GM12891 (cell line): ENCODE data around the gene BLOC1S1.

ENCODE experiments used
- DNase-seq: peaks from one replicate; pipeline ENCODE4 v3.0.0; 2011; ENCODE audit warnings: low spot score; ENCODE audit not compliant: insufficient read length
- FAIRE-seq: peaks from 2 replicates; lab custom pipeline; 2011; peaks lifted over from hg19 to GRCh38; lab: Jason Lieb, UNC
- PAX5 ChIP-seq: IDR thresholded peaks from 2 replicates; pipeline ENCODE4 v1.6.1; 2011; ENCODE audit warnings: low read length, moderate library complexity, mild to moderate bottlenecking; ENCODE audit not compliant: insufficient read depth, severe bottlenecking
- POLR2A ChIP-seq: IDR thresholded peaks from 2 replicates; pipeline ENCODE4 v1.6.1; 2011; ENCODE audit warnings: low read depth, low read length, control low read depth
- POLR2AphosphoS5 ChIP-seq: IDR thresholded peaks from 2 replicates; pipeline ENCODE4 v1.6.1; 2011; ENCODE audit warnings: low read depth, low read length, control low read depth
- POU2F2 ChIP-seq: IDR thresholded peaks from 2 replicates; pipeline ENCODE4 v1.6.1; 2011; ENCODE audit warnings: low read depth, mild to moderate bottlenecking, control low read depth, low read length, moderate library complexity
- SPI1 ChIP-seq: IDR thresholded peaks from 2 replicates; pipeline ENCODE4 v1.6.1; 2011; ENCODE audit warnings: low read depth, low read length, control low read depth
- TAF1 ChIP-seq: IDR thresholded peaks from 2 replicates; pipeline ENCODE4 v1.6.1; 2011; ENCODE audit warnings: low read depth, low read length, control low read depth

BLOC1S1 gene

GRCh38 chr12:55707841-55708694, 7.8 kb upstream of the BLOC1S1 start, which contains the start of gene ITGA7:
TSS of gene ITGA7 (minus strand) at chr12:55707904. CDS start at chr12:55707682, 222 bp downstream.
- FAIRE-seq: peak; percentile 13
- no peak for TF ChIP-seq POU2F2
- no peak for TF ChIP-seq SPI1
- TF ChIP-seq POLR2A: no peak
- no peak for TF ChIP-seq PAX5
- no peak for TF ChIP-seq POLR2AphosphoS5
- TF ChIP-seq TAF1: no peak
- DNase-seq: peak; percentile 75

DNA sequence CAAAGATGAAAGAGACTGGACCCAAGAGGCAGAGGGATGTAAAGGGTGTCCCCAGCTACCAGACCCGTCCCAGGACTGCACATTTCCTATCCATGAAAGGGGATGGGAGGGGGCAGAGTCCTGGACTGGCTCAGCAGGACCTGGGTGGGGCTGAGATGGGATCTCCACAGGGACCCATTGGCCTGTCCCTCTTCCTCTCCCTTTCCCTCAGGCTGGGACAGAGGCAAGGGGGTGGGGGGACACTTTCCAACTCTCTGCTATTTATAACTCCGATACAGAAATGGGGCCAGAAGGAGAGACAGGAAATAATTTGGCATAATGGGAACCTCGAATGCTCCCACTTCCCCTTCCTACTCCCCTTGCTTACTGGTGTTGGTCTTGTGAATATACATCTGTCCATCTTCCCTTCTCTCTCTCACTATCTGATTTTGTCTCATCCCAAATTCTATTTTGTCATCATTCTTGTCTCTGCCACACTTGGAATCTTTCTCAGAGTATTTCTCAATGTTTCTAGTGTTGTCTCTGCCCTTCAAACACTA, 7.1 kb upstream of the BLOC1S1 start:
- no peak for FAIRE-seq
- TF ChIP-seq POU2F2 (no peak), POLR2A (no peak), POLR2AphosphoS5 (no peak), PAX5 (no peak), TAF1 (no peak), SPI1 (peak; percentile 67)
- DNase-seq: no peak

DNA sequence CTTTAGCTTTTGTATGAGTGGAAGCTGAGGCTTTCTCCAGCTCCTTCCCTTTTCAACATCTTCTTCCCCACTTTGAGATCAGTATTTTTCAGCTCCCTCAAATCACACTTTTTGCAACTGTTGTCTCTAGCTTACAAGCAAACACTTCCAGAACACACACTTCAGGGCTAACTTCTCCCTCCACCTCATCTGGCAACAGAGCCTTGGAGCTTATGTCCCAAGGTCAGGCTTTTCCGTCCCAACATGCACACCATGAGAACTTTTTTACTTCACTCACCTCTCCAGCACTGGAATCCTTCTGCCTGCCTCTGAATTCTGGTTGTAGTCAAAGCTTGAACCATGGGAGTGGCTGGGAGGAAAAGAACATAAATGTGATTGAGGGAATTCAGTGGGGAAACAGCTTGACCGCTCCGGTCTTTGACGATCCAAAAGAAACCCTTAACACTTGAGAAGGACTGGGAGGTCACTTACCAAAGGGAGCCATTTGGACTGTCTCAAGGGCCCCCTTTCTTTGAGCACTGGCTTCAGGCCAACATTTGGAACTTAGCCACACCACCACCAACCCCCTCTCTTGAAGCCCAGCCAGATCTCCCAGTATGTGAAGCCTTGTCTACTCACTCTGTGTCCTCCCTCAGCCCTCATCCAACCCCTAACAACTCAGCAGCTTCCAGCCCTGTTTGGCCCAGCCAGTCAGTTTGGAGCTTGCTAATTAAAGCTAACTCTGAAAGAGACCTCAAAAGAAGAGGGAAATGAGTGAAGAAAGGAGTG, 3.9 kb upstream of the BLOC1S1 start:
- DNase-seq (no peak), FAIRE-seq (no peak)
- TF ChIP-seq POLR2AphosphoS5 (no peak), PAX5 (no peak), POU2F2 (no peak), TAF1 (no peak), SPI1 (no peak), POLR2A (no peak)

DNA sequence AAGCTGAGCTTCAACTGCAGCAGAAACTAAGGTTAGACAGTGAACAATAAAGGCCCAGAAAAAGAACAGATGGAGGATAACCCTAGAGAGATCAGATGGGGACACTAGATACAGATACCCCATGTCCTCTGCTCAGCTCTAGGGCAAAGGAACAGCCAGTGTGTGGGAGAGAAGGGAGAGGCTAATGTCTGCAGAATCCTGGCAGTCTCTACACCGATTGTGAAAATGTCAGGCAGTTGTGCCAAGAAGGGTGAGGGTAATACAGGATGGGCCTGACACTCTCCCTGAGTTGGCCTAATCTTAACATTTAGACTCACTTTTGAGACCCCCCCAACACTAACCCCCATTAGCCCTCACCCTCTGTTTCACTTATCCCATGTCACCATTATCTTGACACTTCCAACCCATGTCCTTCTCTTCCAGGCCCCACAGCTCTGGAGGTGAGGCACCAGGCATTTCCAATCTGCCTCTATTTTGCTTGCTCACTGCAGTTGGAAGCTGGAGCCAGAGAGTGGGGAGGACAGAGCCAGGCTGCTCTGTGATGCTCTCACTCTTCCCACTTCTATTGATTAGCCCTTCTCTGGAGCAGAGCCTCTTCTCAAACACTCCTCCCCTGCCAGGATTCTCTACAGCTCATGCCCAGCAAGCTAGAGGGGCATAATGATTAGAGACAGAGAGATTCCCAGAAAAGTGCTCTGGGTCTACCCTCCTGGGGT, 3.0 kb upstream of the BLOC1S1 start:
- no peak for DNase-seq
- FAIRE-seq: no peak
- TF ChIP-seq POLR2A (no peak), TAF1 (no peak), SPI1 (no peak), PAX5 (no peak), POU2F2 (no peak), POLR2AphosphoS5 (no peak)

DNA sequence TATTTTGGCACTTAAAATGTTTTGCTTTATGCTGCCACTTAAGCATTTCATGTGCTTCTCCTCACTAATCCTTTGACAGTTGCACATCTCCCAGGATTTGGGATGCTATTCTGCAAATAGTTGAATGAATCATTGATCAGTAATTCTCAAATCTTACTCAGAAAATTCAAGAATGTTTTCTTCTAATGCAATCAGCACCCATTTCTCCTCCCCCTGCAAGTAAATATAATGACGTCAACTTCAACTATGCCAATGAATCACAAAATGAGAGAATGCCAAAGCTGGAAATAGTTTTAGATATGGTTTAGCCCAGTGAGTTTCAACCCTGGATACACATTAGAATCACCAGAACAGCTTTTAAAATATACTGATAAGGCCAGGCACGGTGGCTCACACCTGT, 2.1 kb upstream of the BLOC1S1 start:
- DNase-seq (no peak), FAIRE-seq (no peak)
- no peak for TF ChIP-seq POU2F2
- TF ChIP-seq POLR2AphosphoS5: no peak
- TF ChIP-seq TAF1: no peak
- no peak for TF ChIP-seq SPI1
- TF ChIP-seq POLR2A: no peak

- FAIRE-seq (no peak), DNase-seq (no peak)
- TF ChIP-seq POLR2A (no peak), PAX5 (no peak), TAF1 (no peak)
Observed at GRCh38 chr12:55715169-55715764, 579 bp upstream of the BLOC1S1 start.

DNA sequence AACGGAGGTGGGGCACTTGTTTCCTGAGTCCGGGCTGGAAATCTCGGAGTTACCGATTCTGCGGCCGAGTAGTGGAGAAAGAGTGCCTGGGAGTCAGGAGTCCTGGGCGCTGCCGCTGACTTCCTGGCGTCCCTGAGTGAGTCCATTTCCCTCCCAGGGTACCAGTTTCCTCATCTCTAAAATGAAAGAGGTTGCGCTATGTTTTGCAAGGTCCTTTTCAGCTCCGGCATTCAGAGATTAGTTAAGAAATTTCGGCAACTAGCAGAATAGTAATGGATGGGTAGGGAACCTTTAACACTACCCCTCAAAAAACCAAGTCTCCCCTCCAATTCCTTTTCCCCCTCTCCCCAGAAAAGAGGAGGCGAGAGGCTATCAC, 724 bp downstream of the BLOC1S1 start:
- TF ChIP-seq POLR2AphosphoS5 (no peak), SPI1 (no peak), POLR2A (no peak), PAX5 (no peak), TAF1 (no peak), POU2F2 (no peak)
- FAIRE-seq (no peak), DNase-seq (no peak)

DNA sequence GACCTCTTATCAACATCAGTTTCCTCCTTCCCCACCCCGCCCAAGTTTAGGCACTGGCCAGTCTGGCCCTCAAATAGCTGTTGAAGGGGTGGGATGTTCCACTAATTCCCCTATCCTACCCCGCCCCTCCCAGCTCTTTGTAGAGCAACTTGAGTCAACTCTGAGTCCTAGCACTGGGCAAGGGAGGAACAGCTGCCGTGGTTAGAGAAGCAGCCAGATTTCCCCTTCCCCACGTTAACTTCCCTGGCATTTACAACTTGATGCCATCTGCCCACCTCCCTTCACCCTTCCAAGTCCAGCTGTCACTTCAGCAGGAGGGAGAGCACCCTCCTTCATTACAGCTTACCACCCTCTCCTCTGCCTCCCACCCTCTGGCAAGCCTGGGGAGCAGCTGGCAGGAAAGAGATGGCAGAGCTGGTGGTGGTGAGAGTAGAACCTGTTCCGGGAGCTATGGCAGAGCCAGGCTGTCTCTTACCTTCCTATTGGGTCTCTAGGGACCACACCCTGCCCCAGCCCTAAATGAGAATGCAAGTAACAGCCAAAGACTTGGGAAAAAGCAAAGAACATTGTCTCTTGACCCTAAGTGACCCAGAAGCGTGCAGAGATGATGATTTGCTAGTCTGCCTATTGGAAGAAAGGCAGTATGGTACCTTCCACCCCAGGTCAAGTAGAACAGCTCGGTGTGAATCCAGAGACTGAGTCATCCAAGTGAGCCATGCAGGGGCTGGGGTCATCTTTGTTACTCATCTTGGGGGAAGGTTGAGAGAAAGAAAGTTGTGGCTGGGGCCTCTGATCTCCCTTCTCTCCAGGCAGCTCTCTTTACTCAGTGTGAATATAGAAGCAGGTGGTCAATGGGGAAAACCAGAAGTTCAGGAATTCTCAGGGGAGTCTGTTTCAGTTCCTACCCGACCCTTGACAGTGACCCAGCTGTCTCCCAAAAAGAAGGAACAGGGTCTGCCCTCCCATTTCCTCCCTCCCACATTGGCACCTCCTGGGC, 1.5 kb downstream of the BLOC1S1 start:
- FAIRE-seq: peak; percentile 13
- TF ChIP-seq SPI1 (peak; percentile 78), POU2F2 (no peak)
- no peak for DNase-seq
